Ecto neural progenitor cell (in vitro differentiated cells): ENCODE measurements around the gene ZNF600.
"Not testable (repeated sequence)": the region's sequence is repeated elsewhere in the genome, so short reads cannot be mapped to it uniquely, and the experiment has no call there.

Experiments
- DNase-seq: peaks from one replicate; pipeline ENCODE4 v3.0.0-alpha.2; 2018; ENCODE audit warnings: low spot score

The ZNF600 gene

DNA sequence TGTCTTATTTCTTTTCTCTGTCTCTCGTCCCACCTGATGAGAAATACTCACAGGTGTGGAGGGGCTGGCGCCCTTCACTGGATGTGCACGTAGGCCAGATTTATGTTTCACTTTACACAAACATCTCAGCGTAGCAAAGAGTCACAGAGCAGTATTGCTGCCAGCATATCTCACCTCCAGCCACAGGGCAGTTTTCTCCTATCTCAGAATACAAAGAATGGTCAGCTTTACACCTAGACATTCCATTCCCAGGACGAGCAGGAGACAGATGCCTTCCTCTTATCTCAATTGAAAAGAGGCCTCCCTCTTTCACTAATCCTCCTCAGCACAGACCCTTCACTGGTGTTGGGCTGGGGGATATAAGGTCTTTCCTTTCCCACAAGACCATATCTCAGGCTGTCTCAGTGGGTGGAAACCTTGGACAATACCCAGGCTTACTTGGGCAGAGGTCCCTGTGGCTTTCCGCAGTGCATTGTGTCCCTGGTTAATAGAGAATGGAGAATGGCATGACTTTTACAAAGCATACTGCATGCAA lies 44.6 kb downstream of the ZNF600 start:
- DNase-seq, result no peak

DNA sequence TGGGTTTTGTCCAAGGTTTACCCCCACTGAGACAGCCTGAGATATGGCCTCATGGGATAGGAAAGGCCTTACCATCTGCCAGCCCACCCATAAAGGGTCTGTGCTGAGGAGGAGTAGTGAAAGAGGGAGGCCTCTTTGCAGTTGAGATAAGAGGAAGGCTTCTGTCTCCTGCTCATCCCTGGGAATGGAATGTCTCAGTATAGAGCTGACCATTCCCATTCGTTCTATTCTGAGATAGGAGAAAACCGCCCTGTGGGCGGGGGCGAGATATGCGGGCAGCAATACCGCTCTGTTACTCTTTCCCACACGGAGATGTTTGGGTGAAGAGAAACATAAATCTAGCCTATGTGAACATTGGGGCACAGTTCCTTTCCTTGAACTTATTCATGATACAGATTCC lies 45.2 kb downstream of the ZNF600 start:
- not testable (repeated sequence) for DNase-seq

DNA sequence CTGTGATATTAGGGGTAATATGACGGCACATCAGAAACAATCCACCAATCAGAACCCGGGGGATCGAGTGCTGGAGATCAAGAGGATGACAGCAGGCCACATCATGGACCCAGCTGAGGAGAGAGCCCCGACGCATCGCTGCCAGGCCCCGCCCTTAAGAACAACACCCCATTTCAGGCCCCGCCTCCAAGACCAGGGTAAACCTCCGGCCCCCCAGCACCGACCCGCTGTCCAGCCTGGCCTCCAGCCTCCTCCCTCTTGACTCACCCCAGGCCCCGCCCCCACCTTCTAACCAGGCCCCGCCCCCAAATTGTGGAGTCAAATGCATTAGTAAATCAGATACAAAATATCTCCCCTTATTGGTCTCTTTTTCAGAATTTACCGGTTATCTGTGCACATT lies 47.0 kb downstream of the ZNF600 start:
- no peak for DNase-seq

GRCh38 chr19:52735734-52736133 lies 50.9 kb downstream of the ZNF600 start:
- peak; percentile 85 for DNase-seq

GRCh38 chr19:52734893-52735661 lies 51.5 kb downstream of the ZNF600 start, which contains the start of gene ZNF611:
TSS of gene ZNF611 (minus strand) at chr19:52735044. CDS start at chr19:52715894, 19,150 bp downstream.
- DNase-seq, result peak; percentile 98

- DNase-seq, result peak; percentile 70
Observed at GRCh38 chr19:52734331-52734892, 52.2 kb downstream of the ZNF600 start.

DNA sequence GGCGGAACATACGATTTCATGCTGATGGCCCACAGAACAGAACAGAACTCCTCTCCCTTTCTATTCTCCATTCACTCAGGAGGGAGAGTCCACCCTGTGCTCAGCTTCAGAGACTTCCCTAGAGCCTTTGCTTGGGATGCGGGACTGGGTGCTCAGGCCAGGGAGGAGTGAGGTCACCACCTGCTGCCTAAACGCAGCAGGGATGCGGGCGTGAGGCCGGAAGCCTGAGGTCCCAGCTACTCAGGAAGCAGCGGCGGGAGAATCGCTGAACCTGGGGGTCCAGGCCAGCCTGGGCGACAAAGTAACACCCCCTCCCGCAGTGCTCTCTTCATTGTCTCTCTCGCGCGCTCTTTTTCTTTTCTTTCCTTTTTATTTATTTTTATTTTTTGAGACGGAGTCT lies 60.5 kb downstream of the ZNF600 start:
- not testable (repeated sequence) for DNase-seq

DNA sequence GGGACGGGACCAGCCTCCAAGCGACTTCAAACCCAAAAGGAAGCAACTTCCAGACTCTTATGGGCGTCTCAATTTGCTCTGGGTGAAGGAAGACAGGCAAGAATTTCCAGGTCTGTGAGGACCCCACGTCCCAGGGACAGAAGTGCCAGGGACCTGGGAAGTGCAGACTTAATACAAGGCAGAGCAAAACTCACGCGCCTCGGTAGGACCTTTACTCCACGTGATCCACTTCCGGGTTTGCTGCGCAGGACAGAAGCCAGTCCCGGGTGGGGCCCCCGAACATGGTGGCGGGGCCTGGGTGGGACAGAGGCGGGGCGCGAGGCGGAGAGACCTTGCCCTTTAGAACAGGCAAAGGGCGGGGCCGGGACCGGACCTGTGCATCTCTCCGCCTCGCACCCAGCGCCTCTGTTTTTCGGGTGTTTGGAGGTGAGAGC lies 61.0 kb downstream of the ZNF600 start:
- DNase-seq, result peak; percentile 31

GRCh38 chr19:52724701-52725514 lies 61.7 kb downstream of the ZNF600 start:
- DNase-seq, result peak; percentile 36

DNA sequence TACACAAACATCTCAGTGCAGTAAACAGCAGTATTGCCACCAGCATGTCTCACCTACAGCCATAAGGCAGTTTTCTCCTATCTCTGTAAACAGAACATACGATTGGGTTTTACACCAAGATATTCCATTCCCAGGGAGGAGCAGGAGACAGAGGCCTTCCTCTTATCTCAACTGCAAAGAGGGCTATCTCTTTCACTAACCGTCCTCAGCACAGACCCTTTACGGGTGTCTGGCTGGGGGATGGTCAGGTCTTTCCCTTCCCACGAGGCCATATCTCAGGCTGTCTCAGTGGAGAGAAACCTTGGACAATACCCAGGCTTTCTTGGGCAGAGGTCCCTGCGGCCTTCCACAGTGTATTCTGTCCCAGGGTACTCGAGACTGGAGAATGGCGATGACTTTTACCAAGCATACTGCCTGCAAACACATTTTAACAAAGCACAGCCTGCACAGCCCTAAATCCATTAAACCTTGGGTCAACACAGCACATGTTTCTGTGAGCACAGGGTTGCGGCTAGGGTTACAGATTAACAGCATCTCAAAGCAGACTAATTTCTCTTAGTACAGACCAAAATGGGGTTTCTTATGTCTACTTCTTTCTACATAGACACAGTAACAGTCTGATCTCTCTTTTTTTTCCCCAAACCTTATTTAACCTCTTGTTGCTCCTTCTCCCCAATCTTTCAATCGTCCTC lies 62.5 kb downstream of the ZNF600 start:
- DNase-seq, result not testable (repeated sequence)

GRCh38 chr19:52722062-52723003 lies 64.3 kb downstream of the ZNF600 start:
- DNase-seq, result no peak

DNA sequence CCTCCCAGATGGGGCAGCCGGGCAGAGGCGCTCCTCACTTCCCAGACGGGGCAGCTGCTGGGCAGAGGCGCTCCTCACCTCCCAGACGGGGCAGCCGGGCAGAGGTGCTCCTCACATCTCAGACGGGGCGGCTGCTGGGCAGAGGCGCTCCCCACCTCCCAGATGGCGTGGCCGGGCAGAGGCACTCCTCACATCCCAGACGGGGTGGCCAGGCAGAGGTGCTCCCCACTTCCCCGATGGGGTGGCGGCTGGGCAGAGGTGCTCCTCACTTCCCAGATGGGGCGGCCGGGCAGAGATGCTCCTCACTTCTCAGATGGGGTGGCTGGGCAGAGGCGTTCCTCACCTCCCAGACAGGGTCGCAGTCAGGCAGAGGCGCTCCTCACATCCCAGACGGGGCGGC lies 66.0 kb downstream of the ZNF600 start:
- not testable (repeated sequence) for DNase-seq

DNA sequence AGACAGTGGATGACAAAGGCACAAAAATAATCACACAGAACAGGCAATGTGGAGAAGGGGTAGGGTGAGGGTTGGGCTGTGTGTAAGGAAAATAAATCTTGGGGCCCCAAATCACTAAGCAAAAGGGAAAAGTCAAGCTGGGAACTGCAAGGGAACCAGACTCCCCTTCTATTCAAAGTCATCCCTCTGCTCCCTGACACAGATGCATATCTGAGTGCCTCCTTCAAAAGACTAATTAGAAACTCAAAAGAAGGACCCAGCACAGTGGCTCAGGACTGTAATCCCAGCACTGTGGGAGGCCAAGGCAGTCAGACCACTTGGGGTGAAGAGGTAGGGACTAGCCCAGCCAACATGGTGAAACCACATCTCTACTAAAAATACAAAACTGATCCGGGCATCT lies 70.1 kb downstream of the ZNF600 start:
- DNase-seq, result no peak

GRCh38 chr19:52715902-52716301 lies 70.7 kb downstream of the ZNF600 start:
- DNase-seq, result not testable (repeated sequence)

DNA sequence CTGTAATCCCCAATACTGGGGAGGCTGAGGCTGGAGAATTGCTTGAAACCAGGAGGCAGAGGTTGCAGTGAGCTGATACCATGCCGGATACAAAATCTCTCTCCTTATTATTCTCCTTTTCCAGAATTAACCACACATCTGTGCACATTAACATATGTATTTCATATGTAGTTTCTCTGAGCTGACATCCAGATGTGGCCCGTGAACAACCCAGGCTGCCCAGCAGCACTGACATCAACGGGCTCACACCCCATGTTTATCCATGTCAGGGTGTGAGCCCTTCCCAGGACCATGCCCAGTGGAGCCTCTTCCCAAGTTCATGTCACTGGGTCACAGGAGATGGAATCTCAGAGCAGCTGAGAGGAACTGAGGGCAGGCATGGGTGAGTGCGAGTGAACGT lies 71.3 kb downstream of the ZNF600 start:
- DNase-seq, result not testable (repeated sequence)
